ENCODE results near the gene CLASP2.

Gene CLASP2

GRCh38 chr3:33590541-33590940 is 127.5 kb downstream of the CLASP2 start:
- TF ChIP-seq EZH2phosphoT487 (IDR thresholded peaks at IDR 0.05; ENCODE audit: borderline replicate concordance), result no peak
- TF ChIP-seq CTCF (conservative IDR thresholded peaks at IDR 0.05; ENCODE audit: low read length), result no peak
- Histone ChIP-seq H3K4me1 (ENCODE audit: insufficient read depth, low read length, poor library complexity, severe bottlenecking) (no peaks in the 10 kb centered on the region), H3K4me2 (ENCODE audit: low read depth, low read length, poor library complexity, severe bottlenecking) (no peak overlapping the region)

GRCh38 chr3:33586402-33586801 is 131.7 kb downstream of the CLASP2 start:
- no peaks in the 10 kb centered on the region for H3K4me1 ChIP-seq (ENCODE audit: insufficient read depth, low read length, poor library complexity, severe bottlenecking)
- no peak overlapping the region for H3K4me3 ChIP-seq (ENCODE audit: low read length, poor library complexity, severe bottlenecking)
- no peak overlapping the region for H3K9ac ChIP-seq (ENCODE audit: low read depth, low read length, poor library complexity, severe bottlenecking)
- no peaks in the 10 kb centered on the region for H3K79me2 ChIP-seq (ENCODE audit: insufficient read depth, low read length)
- no peaks in the 10 kb centered on the region for H3K9me2 ChIP-seq (replicated peaks; ENCODE audit: low read depth, low read length)
- H3K36me3 ChIP-seq (ENCODE audit: insufficient read depth, low read length), result peaks cover 36% of the 10 kb centered on the region; the same call in 1 of the 2 replicates
- H3K27me3 ChIP-seq (ENCODE audit: insufficient read depth, low read length, poor library complexity, severe bottlenecking), result no peaks in the 10 kb centered on the region
- no peaks in the 10 kb centered on the region for H3F3A ChIP-seq (ENCODE audit: low read depth)
- H3K9me3 ChIP-seq (ENCODE audit: insufficient read depth, low read depth, low read length), result no peaks in the 10 kb centered on the region
- no peak overlapping the region for H2AFZ ChIP-seq (ENCODE audit: low read length)
- H4K20me1 ChIP-seq (ENCODE audit: insufficient read depth, low read length, poor library complexity, severe bottlenecking), result no peaks in the 10 kb centered on the region
- TF ChIP-seq CTCF (conservative IDR thresholded peaks at IDR 0.05; ENCODE audit: low read length), result no peak
- no peak for TF ChIP-seq EZH2phosphoT487 (IDR thresholded peaks at IDR 0.05; ENCODE audit: borderline replicate concordance)
- H3K4me2 ChIP-seq (ENCODE audit: low read depth, low read length, poor library complexity, severe bottlenecking), result no peak overlapping the region

More at GRCh38 chr3:33590541-33590940, 127.5 kb downstream of the CLASP2 start:
- H3K36me3 ChIP-seq (ENCODE audit: insufficient read depth, low read length), result peaks cover 26% of the 10 kb centered on the region; the same call in 1 of the 2 replicates
- H3K79me2 ChIP-seq (ENCODE audit: insufficient read depth, low read length), result no peaks in the 10 kb centered on the region
- no peak overlapping the region for H2AFZ ChIP-seq (ENCODE audit: low read length)
- H3F3A ChIP-seq (ENCODE audit: low read depth), result no peaks in the 10 kb centered on the region
- no peaks in the 10 kb centered on the region for H3K9me2 ChIP-seq (replicated peaks; ENCODE audit: low read depth, low read length)
- no peak overlapping the region for H3K9ac ChIP-seq (ENCODE audit: low read depth, low read length, poor library complexity, severe bottlenecking)
- H4K20me1 ChIP-seq (ENCODE audit: insufficient read depth, low read length, poor library complexity, severe bottlenecking), result no peaks in the 10 kb centered on the region
- H3K27me3 ChIP-seq (ENCODE audit: insufficient read depth, low read length, poor library complexity, severe bottlenecking), result no peaks in the 10 kb centered on the region
- H3K4me3 ChIP-seq (ENCODE audit: low read length, poor library complexity, severe bottlenecking), result no peak overlapping the region
- no peaks in the 10 kb centered on the region for H3K9me3 ChIP-seq (ENCODE audit: insufficient read depth, low read depth, low read length)

- no peaks in the 10 kb centered on the region for H3F3A ChIP-seq (ENCODE audit: low read depth)
- H3K9ac ChIP-seq (ENCODE audit: low read depth, low read length, poor library complexity, severe bottlenecking), result no peak overlapping the region
- no peaks in the 10 kb centered on the region for H3K9me3 ChIP-seq (ENCODE audit: insufficient read depth, low read depth, low read length)
- H2AFZ ChIP-seq (ENCODE audit: low read length), result no peak overlapping the region
- H3K36me3 ChIP-seq (ENCODE audit: insufficient read depth, low read length), result peaks cover 25% of the 10 kb centered on the region
- no peaks in the 10 kb centered on the region for H4K20me1 ChIP-seq (ENCODE audit: insufficient read depth, low read length, poor library complexity, severe bottlenecking)
- no peaks in the 10 kb centered on the region for H3K4me1 ChIP-seq (ENCODE audit: insufficient read depth, low read length, poor library complexity, severe bottlenecking)
- no peaks in the 10 kb centered on the region for H3K27me3 ChIP-seq (ENCODE audit: insufficient read depth, low read length, poor library complexity, severe bottlenecking)
- H3K4me3 ChIP-seq (ENCODE audit: low read length, poor library complexity, severe bottlenecking), result no peak overlapping the region
- H3K79me2 ChIP-seq (ENCODE audit: insufficient read depth, low read length), result no peaks in the 10 kb centered on the region
- no peak overlapping the region for H3K4me2 ChIP-seq (ENCODE audit: low read depth, low read length, poor library complexity, severe bottlenecking)
- TF ChIP-seq EZH2phosphoT487 (IDR thresholded peaks at IDR 0.05; ENCODE audit: borderline replicate concordance), result no peak
- TF ChIP-seq CTCF (conservative IDR thresholded peaks at IDR 0.05; ENCODE audit: low read length), result no peak
- H3K9me2 ChIP-seq (replicated peaks; ENCODE audit: low read depth, low read length), result no peaks in the 10 kb centered on the region
Measured at GRCh38 chr3:33582234-33582633, 135.8 kb downstream of the CLASP2 start.

All from Loucy (cell line).